Endothelial cell of umbilical vein (primary cell): ENCODE results near the gene AP1B1. TPM values are rescaled to one million over a fixed set of nuclear protein-coding genes. Genes with fewer than 3 reads are reported as not detected.

Experiments
- BruUV-seq: library from RNA; stranded (reverse); fragments of 400-500 nt; replicated peaks from 2 replicates; lab custom pipeline; 2021; lab: Mats Ljungman, UMichigan
- CTCF ChIA-PET: fragments of 300-600, 350-600 bp; sonication (Branson Sonifier 250); formaldehyde crosslinking; loops from one replicate; lab custom pipeline; 2021; ENCODE audit warnings: antibody characterized with exemption, inconsistent platforms; lab: Charles Lee
- POLR2A ChIA-PET: fragments of 300-600, 350-600 bp; sonication (Branson Sonifier 250); formaldehyde crosslinking; loops from one replicate; lab custom pipeline; 2021; ENCODE audit warnings: antibody characterized with exemption, inconsistent platforms; lab: Charles Lee
- DNase-seq: peaks from one replicate; pipeline ENCODE4 v3.0.0-alpha.2; 2011; ENCODE audit warnings: low read depth, low spot score
- FAIRE-seq: peaks from 2 replicates; lab custom pipeline; 2011; peaks lifted over from hg19 to GRCh38; lab: Jason Lieb, UNC
- H2AFZ ChIP-seq: 2 replicates; pipeline ENCODE4 v1.6.0; 2012; ENCODE audit warnings: low read depth, low read length, control low read depth, inconsistent platforms
- H3K27ac ChIP-seq: 2 replicates; pipeline ENCODE4 v1.5.1; 2011; ENCODE audit warnings: low read depth, mild to moderate bottlenecking, control low read depth, low read length, moderate library complexity; ENCODE audit not compliant: insufficient read depth
- H3K27me3 ChIP-seq, 2 experiments: 2 replicates each; pipeline versions ENCODE4 v1.6.0 to v1.6.1; 2011; ENCODE audit warnings: low read length in 2 of 2, mixed read lengths in 1 of 2; ENCODE audit not compliant: control insufficient read depth in 2 of 2, insufficient read depth in 2 of 2
- H3K36me3 ChIP-seq, 2 experiments: 2 replicates in 1 of 2; 3 replicates in 1 of 2; pipeline ENCODE4 v1.5.1; 2011; ENCODE audit warnings: low read length in 2 of 2, mild to moderate bottlenecking in 1 of 2, moderate library complexity in 1 of 2; ENCODE audit not compliant: control insufficient read depth in 2 of 2, insufficient read depth in 2 of 2; ENCODE audit errors: extremely low read depth in 1 of 2
- H3K4me1 ChIP-seq: 3 replicates; pipeline ENCODE4 v1.5.1; 2011; ENCODE audit warnings: mild to moderate bottlenecking, low read length; ENCODE audit not compliant: control insufficient read depth, insufficient read depth; ENCODE audit errors: extremely low read depth
- H3K4me2 ChIP-seq: 2 replicates; pipeline ENCODE4 v1.6.1; 2011; ENCODE audit warnings: low read length, control low read depth, mixed read lengths; ENCODE audit not compliant: insufficient read depth
- H3K4me3 ChIP-seq, 3 experiments: fragments of 200-600 bp in 1 of 3; sonication (generic), shearing (Covaris generic) in 1 of 3; replicated peaks in 1 of 3; 2 replicates each; pipeline ENCODE4 v1.5.1; 2011 to 2016; ENCODE audit warnings: control low read depth in 3 of 3, low read length in 3 of 3, mild to moderate bottlenecking in 2 of 3, inconsistent platforms in 1 of 3, low read depth in 1 of 3, moderate library complexity in 1 of 3; ENCODE audit not compliant: insufficient read depth in 1 of 3
- H3K79me2 ChIP-seq: 2 replicates; pipeline ENCODE4 v1.6.0; 2012; ENCODE audit warnings: low read length, inconsistent platforms; ENCODE audit not compliant: control insufficient read depth, insufficient read depth
- H3K9ac ChIP-seq: replicated peaks from 2 replicates; pipeline ENCODE3; 2011; ENCODE audit warnings: low read length, control low read depth; ENCODE audit not compliant: insufficient read depth; ENCODE audit errors: extremely low read depth
- H3K9me1 ChIP-seq: replicated peaks from 3 replicates; pipeline ENCODE4 v1.6.0; 2011; ENCODE audit warnings: mild to moderate bottlenecking, low read length; ENCODE audit not compliant: control insufficient read depth, insufficient read depth; ENCODE audit errors: extremely low read depth
- H3K9me3 ChIP-seq: replicated peaks from 2 replicates; pipeline ENCODE4 v1.5.1; 2012; ENCODE audit warnings: low read length, inconsistent platforms; ENCODE audit not compliant: control insufficient read depth, insufficient read depth
- H4K20me1 ChIP-seq: replicated peaks from 2 replicates; pipeline ENCODE3; 2011; ENCODE audit warnings: mild to moderate bottlenecking, low read length; ENCODE audit not compliant: control insufficient read depth, insufficient read depth; ENCODE audit errors: extremely low read depth
- EZH2 ChIP-seq: IDR thresholded peaks from 2 replicates; pipeline ENCODE4 v1.6.1; 2012; ENCODE audit warnings: borderline replicate concordance, low read depth, mild to moderate bottlenecking, moderate library complexity, low read length, inconsistent platforms; ENCODE audit not compliant: severe bottlenecking
- FOS ChIP-seq: IDR thresholded peaks from 2 replicates; pipeline ENCODE4 v1.6.1; 2011; ENCODE audit warnings: mild to moderate bottlenecking, low read length, moderate library complexity, borderline replicate concordance; ENCODE audit not compliant: insufficient read depth
- GATA2 ChIP-seq: IDR thresholded peaks from 2 replicates; pipeline ENCODE4 v1.7.0; 2011; ENCODE audit warnings: low read depth, mild to moderate bottlenecking, moderate library complexity, mixed read lengths, low read length; ENCODE audit not compliant: insufficient read length, insufficient read depth
- JUN ChIP-seq: IDR thresholded peaks from 2 replicates; pipeline ENCODE4 v1.6.1; 2011; ENCODE audit warnings: borderline replicate concordance, low read depth; ENCODE audit not compliant: insufficient read length, insufficient read depth
- MYC ChIP-seq: IDR thresholded peaks from one replicate; pipeline ENCODE4 v1.6.1; 2011; ENCODE audit warnings: mild to moderate bottlenecking, low read depth, low read length
- POLR2A ChIP-seq: IDR thresholded peaks from 2 replicates; pipeline ENCODE4 v1.6.1; 2012; ENCODE audit warnings: low read depth, mild to moderate bottlenecking, control low read depth, low read length
- POLR2AphosphoS5 ChIP-seq: IDR thresholded peaks from 2 replicates; pipeline ENCODE4 v1.6.1; 2012; ENCODE audit warnings: low read depth, mild to moderate bottlenecking, control low read depth, low read length, moderate library complexity; ENCODE audit not compliant: insufficient read depth
- dilution Hi-C: fragments of 300-500 bp; cut with MboI; formaldehyde crosslinking; loops from one replicate; pipeline ENCODE4 v1.15.0; 2019; ENCODE audit warnings: low sequenced_read_pairs; ENCODE audit not compliant: extremely low pct_ligation_motif_present
- intact Hi-C: fragments of 100-400 bp; cut with micrococcal nuclease; formaldehyde crosslinking; loops from one replicate; pipeline ENCODE4 v1.10.0; 2022
- polyA plus RNA-seq, 4 experiments: library from polyadenylated mRNA; depleted of rRNA in 3 of 4; stranded (reverse) in 3 of 4; unstranded in 1 of 4; fragments of >200 nt; gene quantifications; 2 replicates each; pipeline versions ENCODE4 v1.2.1 to v1.2.3, GENCODE V29; 2011 to 2012; ENCODE audit warnings: missing spikeins in 1 of 4
- total RNA-seq: library from RNA; stranded (reverse); gene quantifications from 2 replicates; pipeline ENCODE4 v1.2.3, GENCODE V29; 2021
- TF ChIP-seq, protein P1 (sequence below): IDR thresholded peaks from 2 replicates; pipeline ENCODE4 v1.6.1; 2011; ENCODE audit not compliant: insufficient read depth, insufficient read length

The AP1B1 gene
- total and polyA plus RNA-seq, 2 donors (not counting 3 experiments of a cell fraction or from before 2014, with no cell fraction given): 107 to 131 TPM

DNA sequence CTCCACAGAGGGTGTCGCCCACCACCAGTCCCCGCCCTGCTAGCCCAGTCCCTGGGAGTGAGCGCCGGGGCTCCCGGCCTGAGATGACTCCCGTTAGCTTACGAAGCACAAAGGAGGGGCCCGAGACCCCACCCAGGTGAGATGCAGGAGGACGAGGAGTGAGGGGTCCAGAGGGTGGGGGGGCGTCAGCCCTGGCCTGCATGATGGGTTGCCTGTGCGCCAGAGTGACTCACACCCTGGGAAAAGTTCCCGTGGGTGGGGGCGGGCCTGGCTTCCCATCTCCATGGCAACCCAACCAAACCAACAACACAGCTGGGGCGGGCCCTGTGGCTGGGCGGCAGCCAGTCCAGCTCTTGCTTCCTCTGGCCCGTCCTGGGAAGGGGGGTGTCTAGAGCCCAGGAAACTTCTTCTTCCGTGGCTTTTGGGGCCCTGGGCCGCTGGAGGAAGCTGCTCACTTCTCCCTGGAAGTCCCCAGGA lies 77.5 kb downstream of the AP1B1 start:
- Histone ChIP-seq H3K9ac (peak overlapping the region; percentile 36), H3K27ac (peak overlapping the region; percentile 80), H3K9me1 (no peaks in the 10 kb centered on the region), H4K20me1 (no peaks in the 10 kb centered on the region), H3K27me3 (peaks cover 18 to 24% of the 10 kb centered on the region in 2 experiments), H3K79me2 (peaks cover 9% of the 10 kb centered on the region), H2AFZ (no peak overlapping the region), H3K4me3 (no peak overlapping the region), H3K36me3 (peaks cover 0 to 4% of the 10 kb centered on the region in 2 experiments), H3K4me1 (peaks cover 40% of the 10 kb centered on the region), H3K4me2 (no peak overlapping the region), H3K9me3 (no peaks in the 10 kb centered on the region)
- CTCF ChIA-PET: interaction anchor here (0.7 to 1.9 kb wide), 3 partner anchors 10 to 48 kb away, joined by 3 to 6 read pairs (median 6); no protein-coding TSS in a partner anchor
- dilution Hi-C loops (no loop called here), intact Hi-C loops (no loop called here)
- DNase-seq (peak; percentile 99), FAIRE-seq (peak; percentile 98)
- TF ChIP-seq GATA2 (no peak), POLR2A (no peak), JUN (peak; percentile 72), MYC (no peak), EZH2 (no peak), FOS (peak; percentile 77), POLR2AphosphoS5 (peak; percentile 50)
- TF ChIP-seq, protein P1, sequence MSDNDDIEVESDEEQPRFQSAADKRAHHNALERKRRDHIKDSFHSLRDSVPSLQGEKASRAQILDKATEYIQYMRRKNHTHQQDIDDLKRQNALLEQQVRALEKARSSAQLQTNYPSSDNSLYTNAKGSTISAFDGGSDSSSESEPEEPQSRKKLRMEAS: no peak
- POLR2A ChIA-PET: no interaction called here
- BruUV-seq: no TSS peak
